IPS DF 4.7 (cell line): ENCODE measurements around the gene ERN1.

Source experiments
- DNase-seq: peaks from one replicate; pipeline ENCODE4 v3.0.0-alpha.2; 2013; ENCODE audit warnings: low spot score; ENCODE audit errors: extremely low read depth

The ERN1 gene

DNA sequence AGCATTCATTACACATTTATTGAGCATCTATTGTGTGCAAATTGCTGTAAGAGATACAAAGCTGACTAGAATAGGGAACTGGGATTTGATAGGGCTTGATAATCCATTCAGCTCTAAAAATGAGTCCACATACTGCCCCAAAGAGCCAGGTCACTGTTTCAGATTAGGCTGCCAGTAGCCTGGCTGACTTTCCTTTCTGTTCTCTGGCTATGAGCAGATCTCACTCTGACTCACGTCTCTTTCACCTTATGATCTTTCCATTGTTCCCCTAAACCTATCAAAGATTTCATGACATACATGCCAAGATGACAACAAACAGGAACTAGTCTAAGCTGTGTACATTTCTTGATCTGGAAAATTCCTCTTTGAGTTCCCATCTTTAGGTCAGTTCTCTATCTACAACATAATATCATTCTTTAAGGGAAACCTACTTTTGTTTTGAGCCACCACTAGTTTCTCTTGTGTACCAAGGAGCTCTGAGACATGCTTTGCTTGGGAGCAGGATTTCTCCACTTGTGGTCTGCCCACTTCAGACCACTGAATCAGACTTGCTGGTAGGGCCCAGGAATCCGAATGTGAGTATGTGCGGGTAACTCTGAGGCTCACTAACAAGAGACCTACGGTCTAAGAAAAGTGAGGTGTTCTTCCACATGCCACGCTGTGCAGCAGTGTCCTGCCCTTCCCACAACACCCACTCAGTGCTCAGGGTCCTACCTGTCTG is 68.6 kb downstream of the ERN1 start:
- no peak for DNase-seq

- no peak for DNase-seq
Measured at GRCh38 chr17:64060331-64060730, 69.6 kb downstream of the ERN1 start.

GRCh38 chr17:64059756-64060155 is 70.2 kb downstream of the ERN1 start:
- no peak for DNase-seq

- DNase-seq, result no peak
Measured at GRCh38 chr17:64058621-64059020, 71.3 kb downstream of the ERN1 start.

DNA sequence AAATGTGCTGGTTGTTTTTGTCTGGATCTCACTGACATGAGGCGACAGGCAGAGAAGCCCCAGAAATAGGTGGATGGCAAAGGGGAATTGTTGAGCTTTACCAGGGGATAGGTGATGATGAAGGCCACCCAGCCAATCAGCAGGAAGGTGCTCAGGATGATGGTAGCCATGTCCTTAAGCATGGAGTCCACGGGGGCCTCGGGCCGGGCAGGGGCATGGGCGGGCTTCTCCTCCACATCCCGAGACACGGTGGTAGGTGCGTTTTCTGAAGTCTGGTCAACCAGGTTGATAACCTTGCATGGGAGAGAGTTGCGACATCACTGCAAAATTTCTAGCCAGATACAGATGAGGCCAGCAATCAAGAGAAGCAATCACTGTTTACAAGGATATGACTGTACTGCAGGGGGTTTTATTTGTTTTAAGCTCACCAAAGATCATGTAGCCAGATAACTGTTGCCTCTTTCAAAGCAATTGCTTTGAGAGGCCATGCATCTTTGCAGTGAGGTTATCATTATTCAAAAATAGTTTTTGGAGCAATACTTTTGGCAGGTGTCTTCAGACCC is 72.2 kb downstream of the ERN1 start:
- DNase-seq, result no peak

DNA sequence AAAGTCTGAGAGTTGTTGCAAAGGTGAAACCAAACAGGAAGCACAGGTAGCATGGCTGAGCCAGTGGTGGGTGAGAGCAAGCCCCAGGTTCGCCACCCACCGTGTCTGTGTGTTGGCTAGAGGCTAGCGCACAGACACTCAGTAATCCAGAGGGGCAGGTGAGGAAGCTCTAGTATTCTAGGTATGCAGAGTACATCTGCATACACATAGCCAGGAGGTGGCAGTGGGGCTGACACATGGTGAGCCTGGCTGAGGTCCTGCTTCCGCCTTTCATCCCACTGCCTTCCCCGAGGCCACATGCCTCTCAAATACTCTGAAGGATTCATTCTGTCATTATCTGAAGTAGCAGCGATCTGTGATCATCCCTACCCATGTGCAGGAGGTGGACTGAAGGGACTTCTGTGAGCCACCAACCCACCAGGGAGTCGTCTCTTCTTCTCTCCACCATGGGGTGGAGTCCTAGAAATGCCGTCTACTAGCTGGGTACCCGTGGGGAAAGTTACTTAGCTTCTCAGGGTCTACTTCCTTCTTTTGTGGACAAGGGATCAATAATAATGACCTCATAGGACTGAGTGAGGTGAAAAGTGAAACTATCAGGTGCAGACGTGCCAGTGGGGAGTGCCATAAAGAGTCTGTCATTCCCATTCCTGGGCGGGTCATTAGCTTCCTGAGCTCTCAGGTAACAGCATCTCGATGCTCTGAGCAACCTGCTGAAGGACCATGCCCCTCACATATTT is 73.5 kb downstream of the ERN1 start:
- no peak for DNase-seq

DNA sequence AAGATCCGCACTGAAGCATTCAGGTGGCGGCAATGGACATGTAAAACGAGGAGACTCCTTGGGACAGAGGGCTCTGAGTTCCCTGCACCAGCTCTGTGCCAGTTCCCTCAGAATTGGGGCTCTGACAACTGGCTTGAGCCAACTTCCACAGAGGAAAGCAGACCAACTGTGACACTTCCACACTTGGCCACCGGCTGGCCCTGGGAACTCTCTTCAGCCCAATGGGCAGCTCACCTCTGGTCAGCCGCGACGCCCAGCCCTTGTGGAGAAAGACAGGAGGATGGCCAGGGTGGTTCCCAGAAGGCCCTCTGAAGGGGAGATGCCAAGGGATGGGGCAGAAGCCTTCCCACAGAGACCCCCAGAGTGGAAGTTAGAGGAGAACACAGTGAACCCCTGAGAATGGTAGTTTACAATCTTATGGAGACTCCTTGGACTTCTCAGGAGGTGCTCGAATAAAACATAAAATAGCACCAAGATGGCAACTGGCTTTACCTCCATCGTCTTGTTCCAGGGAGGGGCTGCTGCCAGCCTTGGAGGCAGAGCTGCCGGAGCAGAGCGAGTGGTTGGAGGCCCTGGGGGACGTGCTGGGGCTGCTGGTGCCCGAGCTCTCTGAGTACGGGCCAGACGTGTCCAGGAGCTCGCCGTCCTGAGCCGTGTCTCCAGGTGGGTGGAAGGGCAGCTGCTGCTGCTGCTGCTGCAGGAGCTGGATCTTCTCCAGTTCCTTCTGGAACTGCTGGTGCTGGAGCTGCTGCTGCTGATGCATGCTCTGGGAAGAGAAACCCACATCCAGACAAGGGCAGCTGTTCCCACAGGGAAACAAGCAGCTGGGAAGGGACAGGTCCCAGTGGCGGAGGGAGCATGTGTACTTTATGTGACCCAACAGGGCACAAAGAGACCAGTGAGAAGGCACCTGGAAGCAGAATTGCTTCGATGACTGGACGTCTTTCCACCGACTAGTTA is 74.5 kb downstream of the ERN1 start:
- DNase-seq, result no peak

DNA sequence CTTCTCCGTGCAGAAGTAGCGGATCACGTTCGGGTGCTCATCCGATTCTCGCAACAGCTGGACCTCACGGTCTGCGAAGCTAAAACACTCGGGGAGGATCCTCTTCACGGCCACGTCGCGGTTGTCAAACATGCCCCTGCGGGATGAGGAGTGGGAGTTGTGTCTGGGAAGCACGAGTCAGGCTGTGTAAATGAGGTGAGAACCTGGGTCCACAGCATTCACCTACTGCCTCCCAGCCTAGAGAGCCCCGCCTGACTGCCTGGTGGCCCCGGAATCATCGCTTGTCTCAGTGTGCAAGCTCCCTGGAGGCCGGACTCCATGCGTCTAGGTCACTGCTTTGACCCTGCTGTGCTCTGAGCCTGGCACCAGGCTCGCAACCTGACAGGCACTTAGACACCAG is 75.6 kb downstream of the ERN1 start:
- DNase-seq, result no peak

DNA sequence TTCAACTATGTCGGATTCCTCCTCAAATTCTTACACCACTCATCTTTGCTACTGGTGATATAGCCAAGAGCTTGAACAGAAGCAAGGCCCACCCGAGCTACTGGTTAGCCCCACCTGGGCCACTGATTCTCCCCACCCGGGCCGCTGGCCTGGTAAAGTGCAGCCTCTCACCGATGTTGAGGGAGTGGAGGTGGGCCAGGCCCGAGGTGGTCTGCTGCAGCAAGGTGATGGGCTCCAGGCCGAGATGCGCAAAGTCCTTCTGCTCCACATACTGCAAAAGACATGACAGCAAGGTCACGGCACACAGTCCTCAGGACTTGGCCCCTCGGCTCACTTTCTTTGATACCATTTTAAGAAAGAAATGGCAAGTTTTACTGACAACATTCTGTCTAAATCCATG is 76.8 kb downstream of the ERN1 start:
- no peak for DNase-seq

DNA sequence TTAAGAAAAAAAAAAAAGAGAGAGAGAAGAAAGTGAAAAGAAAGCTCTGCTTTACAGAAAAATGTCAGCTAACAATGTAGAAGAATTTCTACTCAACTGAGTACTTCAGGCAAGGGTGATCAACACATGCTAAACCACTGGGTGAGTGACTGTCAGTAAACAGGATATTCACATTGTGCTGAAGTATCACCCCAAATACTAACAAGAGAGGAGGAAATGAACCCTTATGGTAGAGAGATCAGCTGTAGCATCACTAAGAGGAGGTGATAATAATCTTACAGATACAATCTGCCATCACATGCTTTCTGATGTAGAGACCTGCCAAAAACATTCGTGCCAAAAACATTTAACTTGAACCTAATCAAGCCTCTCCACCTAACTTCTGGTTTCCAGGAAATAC is 78.8 kb downstream of the ERN1 start:
- DNase-seq, result no peak

- no peak for DNase-seq
Measured at GRCh38 chr17:64048805-64049204, 81.1 kb downstream of the ERN1 start.

DNA sequence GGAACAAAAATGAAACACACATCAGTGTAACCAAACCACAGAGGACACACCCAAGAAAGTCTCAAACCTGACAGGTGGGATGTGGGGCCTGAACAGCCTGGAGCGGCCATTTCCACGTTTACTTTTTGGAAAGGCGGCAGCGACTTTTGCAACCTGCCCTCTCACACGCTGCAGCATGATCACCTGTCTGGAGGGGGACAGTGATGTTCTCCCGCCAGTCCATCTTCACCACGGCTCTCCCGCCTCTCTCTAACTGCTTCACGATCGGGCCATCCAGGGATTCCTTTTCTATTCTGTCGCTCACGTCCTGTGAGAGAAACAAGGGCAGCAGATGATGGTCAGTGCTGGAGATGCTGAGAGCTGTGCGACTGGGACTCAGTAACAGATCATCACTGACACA is 84.8 kb downstream of the ERN1 start:
- DNase-seq, result no peak

DNA sequence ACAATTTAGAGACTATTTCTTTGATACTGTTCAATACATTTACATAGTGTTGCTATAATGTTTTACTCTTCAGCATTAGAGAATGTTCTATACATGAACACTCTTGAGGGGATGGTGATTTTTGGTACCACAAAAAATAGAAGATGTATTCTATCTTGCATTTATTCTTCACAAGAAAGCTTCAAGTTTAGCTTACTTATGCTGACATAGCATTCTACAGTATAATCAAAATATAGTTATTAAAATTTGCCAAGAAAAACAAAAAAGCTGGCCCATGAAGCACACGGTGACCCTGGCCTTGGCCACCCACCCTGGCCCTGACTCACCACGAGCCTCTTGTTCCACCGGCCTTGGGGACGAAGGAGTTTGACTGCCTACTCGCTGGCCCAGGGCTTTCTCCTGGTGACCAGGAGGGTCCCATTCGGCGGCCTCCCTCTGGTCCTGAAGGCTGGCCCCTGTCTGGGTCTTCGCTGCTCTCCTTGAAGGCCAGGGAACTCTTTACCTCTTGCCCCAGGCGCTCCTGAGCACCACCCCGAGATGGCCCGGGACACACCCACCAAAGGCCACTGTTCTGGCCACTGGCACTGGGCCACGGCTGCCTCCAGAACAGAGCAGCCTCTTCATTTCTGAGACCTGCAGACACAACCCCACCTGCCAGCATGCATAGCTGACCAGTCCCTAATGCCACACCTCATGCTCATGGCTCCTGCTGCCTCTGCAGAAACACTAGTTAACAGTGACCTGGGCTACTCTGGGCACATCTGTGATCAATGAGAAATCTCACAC is 87.1 kb downstream of the ERN1 start:
- DNase-seq, result no peak

GRCh38 chr17:64041912-64042311 is 88.0 kb downstream of the ERN1 start:
- DNase-seq, result no peak

GRCh38 chr17:64040206-64040605 is 89.7 kb downstream of the ERN1 start:
- no peak for DNase-seq

- DNase-seq, result no peak
Measured at GRCh38 chr17:64039106-64039400, 90.9 kb downstream of the ERN1 start.

- DNase-seq, result no peak
Measured at GRCh38 chr17:64038331-64039105, 91.4 kb downstream of the ERN1 start.

DNA sequence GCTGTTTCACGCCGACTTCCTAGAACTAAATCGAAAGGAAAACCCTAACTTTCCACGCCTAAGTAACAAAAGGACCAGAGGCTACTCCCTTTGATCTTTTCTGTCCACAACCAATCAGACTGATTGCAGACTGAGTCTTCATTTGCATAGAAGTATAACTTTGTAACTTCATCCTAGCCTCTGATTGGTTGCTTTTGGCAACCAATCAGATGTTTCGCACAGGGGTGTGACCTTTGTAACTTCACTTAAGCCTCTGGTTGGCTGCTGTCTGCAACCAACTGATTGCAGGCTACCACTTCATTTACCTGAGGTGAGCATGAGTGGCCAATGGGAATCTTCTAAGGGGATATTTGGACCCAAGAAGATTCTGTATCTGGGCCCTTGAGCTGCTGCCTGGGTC is 92.1 kb downstream of the ERN1 start:
- DNase-seq, result no peak

- DNase-seq, result no peak
Measured at GRCh38 chr17:64037180-64037579, 92.8 kb downstream of the ERN1 start.

- no peak for DNase-seq
Measured at GRCh38 chr17:64036198-64036922, 93.6 kb downstream of the ERN1 start.
